Esophagus squamous epithelium (tissue), 4 donors: Measurements from ENCODE around the gene COL27A1.

Source experiments
- POLR2A ChIP-seq, 4 donors: fragments of 450-650 bp; IDR thresholded peaks; one replicate each; pipeline ENCODE4 v1.6.1; 2017; ENCODE audit warnings: antibody characterized with exemption in 4 of 4, mild to moderate bottlenecking in 4 of 4, moderate library complexity in 3 of 4
- TF ChIP-seq, protein P1 (sequence below), 6 experiments: fragments of 450-650 bp in 4 of 6; fragments of 200-600 bp in 2 of 6; sonication (generic) in 2 of 6; IDR thresholded peaks; one replicate each; pipeline ENCODE4 v1.5.1; 2016 to 2019; ENCODE audit warnings: antibody characterized with exemption in 6 of 6, mild to moderate bottlenecking in 4 of 6, moderate library complexity in 4 of 6

DNA sequence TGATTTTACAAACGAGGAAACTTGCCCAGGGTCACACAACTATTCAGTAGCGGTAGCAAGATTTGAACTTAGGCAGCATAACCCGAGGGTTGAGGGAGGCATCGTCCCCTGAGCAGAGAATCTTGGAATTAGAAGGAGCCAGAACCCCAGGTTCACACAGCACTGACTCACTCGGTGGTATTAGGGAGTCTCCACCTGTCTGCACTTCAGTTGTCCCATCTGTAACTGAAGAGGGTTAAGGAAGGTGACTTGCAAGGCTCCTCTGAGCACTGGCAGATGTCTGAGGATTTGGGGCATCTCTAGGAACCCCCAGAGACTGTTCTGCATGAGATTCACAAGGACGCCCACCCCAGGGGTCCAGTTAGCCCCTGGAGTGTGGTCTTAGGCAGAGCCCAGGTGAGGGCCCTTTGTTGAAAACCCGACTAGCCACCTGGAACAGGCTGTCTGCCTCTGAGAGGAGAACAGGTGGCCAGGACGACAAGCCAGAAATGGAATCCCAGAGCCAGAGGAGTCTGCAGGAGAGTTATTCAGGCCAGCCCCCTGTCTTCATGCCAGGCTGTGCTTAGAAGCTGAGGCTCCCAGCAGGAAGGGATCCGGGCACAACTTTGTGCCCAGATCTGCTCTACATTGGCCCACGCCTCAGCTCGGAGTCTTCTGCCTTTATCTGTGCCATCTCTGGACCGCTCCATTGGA is 117.5 kb downstream of the COL27A1 start:
- TF ChIP-seq, protein P1, sequence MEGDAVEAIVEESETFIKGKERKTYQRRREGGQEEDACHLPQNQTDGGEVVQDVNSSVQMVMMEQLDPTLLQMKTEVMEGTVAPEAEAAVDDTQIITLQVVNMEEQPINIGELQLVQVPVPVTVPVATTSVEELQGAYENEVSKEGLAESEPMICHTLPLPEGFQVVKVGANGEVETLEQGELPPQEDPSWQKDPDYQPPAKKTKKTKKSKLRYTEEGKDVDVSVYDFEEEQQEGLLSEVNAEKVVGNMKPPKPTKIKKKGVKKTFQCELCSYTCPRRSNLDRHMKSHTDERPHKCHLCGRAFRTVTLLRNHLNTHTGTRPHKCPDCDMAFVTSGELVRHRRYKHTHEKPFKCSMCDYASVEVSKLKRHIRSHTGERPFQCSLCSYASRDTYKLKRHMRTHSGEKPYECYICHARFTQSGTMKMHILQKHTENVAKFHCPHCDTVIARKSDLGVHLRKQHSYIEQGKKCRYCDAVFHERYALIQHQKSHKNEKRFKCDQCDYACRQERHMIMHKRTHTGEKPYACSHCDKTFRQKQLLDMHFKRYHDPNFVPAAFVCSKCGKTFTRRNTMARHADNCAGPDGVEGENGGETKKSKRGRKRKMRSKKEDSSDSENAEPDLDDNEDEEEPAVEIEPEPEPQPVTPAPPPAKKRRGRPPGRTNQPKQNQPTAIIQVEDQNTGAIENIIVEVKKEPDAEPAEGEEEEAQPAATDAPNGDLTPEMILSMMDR (IDR thresholded peaks at IDR 0.05): no peak
- no peak for TF ChIP-seq POLR2A (IDR thresholded peaks at IDR 0.05)
